ENCODE measurements around the gene ARHGAP26.

DNA sequence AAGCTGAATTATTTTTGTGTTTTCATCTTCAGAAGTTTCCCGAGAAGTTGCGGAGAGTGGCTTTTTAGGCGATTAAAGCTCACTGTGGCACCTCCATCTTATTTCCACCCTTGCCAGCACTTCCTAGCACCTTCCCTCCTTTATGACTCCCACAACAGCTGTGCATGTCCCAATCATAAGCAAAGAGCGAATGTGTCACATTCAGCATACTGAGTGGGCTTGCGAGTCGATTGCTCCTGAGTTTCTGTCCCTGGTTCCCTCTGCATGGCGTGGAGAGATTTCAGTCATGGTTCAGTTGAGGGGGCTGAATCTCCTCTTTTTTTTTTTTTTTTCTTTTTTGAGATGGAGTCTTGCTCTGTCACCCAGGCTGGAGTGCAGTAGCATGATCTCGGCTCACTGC, 144.9 kb downstream of the ARHGAP26 start:
- TF ChIP-seq FOXA1 (IDR thresholded peaks at IDR 0.05), result no peak
- TF ChIP-seq, protein P1, sequence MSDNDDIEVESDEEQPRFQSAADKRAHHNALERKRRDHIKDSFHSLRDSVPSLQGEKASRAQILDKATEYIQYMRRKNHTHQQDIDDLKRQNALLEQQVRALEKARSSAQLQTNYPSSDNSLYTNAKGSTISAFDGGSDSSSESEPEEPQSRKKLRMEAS (IDR thresholded peaks at IDR 0.05), result no peak

Measured in liver (tissue), 1 donor.